ENCODE measurements around the gene ACTA2.

The ACTA2 gene

DNA sequence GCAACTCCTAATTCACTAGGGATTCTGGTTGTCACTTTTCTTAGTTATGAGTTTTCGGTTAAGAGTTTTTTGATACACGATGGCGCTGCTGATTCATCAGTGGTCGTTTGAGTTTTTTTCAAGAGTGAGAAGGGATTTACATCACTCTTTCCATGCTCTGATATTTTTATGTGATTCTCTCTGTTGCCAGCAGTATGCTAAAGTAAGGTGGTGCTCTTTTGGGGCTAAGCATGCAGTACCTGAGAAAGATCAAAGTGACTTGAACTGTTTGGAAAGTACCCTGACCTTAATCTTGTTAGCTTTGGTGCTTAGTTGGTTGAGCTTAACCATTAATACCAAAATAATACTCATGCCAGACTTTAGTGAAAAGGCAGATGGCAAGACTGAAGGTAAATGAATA, 44.4 kb downstream of the ACTA2 start:
- Histone ChIP-seq H3K4me3 (ENCODE audit: low read depth, low read length) (no peak overlapping the region), H3K27ac (no peak overlapping the region), H3K4me2 (ENCODE audit: low read length) (no peak overlapping the region), H3K9me3 (ENCODE audit: control insufficient read depth, low read length) (no peaks in the 10 kb centered on the region), H2AFZ (no peak overlapping the region), H3K27me3 (ENCODE audit: control insufficient read depth, insufficient read depth, low read length) (no peaks in the 10 kb centered on the region), H3K4me1 (no peaks in the 10 kb centered on the region), H3K36me3 (ENCODE audit: control insufficient read depth, insufficient read depth, low read length) (no peaks in the 10 kb centered on the region), H3K9ac (no peak overlapping the region), H3K79me2 (no peaks in the 10 kb centered on the region)
- TF ChIP-seq, protein P1, sequence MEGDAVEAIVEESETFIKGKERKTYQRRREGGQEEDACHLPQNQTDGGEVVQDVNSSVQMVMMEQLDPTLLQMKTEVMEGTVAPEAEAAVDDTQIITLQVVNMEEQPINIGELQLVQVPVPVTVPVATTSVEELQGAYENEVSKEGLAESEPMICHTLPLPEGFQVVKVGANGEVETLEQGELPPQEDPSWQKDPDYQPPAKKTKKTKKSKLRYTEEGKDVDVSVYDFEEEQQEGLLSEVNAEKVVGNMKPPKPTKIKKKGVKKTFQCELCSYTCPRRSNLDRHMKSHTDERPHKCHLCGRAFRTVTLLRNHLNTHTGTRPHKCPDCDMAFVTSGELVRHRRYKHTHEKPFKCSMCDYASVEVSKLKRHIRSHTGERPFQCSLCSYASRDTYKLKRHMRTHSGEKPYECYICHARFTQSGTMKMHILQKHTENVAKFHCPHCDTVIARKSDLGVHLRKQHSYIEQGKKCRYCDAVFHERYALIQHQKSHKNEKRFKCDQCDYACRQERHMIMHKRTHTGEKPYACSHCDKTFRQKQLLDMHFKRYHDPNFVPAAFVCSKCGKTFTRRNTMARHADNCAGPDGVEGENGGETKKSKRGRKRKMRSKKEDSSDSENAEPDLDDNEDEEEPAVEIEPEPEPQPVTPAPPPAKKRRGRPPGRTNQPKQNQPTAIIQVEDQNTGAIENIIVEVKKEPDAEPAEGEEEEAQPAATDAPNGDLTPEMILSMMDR (IDR thresholded peaks at IDR 0.05): no peak

DNA sequence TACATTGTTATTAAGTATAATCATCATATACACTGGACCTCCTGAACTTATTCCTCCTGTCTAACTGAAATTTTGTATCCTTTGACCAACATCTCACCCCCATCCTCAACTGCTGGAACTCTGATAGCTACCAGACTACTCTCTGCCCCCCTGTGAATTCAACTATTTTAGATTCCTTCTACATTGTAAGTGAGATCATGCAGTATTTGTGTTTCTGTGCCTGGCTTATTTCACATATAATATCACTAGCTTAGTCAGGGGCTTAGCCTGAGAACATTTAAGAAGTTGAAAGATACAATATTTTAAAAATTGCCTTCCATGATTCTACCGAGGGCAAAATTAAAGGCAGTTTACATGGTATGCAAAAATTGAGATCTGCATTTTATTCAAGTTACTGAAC, 45.7 kb downstream of the ACTA2 start:
- no peaks in the 10 kb centered on the region for H3K79me2 ChIP-seq
- no peaks in the 10 kb centered on the region for H3K27me3 ChIP-seq (ENCODE audit: control insufficient read depth, insufficient read depth, low read length)
- H2AFZ ChIP-seq: no peak overlapping the region
- no peaks in the 10 kb centered on the region for H3K9me3 ChIP-seq (ENCODE audit: control insufficient read depth, low read length)
- H3K4me1 ChIP-seq: no peaks in the 10 kb centered on the region
- no peak overlapping the region for H3K27ac ChIP-seq
- no peaks in the 10 kb centered on the region for H3K36me3 ChIP-seq (ENCODE audit: control insufficient read depth, insufficient read depth, low read length)
- H3K4me3 ChIP-seq (ENCODE audit: low read depth, low read length): no peak overlapping the region
- no peak overlapping the region for H3K4me2 ChIP-seq (ENCODE audit: low read length)
- TF ChIP-seq, protein P1 (IDR thresholded peaks at IDR 0.05): no peak
- no peak overlapping the region for H3K9ac ChIP-seq

DNA sequence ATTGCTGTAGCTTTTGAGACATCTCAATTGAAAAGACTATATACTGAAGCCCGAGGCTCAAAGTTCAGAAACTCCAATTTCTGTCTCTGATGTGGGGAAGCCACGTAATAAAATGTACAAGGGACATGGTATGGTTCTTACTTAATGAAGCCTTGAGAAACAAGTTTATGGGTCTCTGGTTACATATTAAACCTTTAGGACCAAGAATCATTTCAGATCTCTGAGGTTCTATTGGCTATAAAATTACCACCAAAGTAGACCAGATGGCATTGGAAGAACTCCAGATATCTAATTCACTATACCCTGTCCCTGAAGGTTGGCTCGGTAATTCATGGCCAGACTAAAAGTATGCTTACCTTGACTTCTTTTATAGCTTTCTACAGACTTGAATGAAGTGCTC, 48.9 kb downstream of the ACTA2 start:
- H3K9me3 ChIP-seq (ENCODE audit: control insufficient read depth, low read length): no peaks in the 10 kb centered on the region
- no peaks in the 10 kb centered on the region for H3K79me2 ChIP-seq
- no peak overlapping the region for H3K4me2 ChIP-seq (ENCODE audit: low read length)
- no peak overlapping the region for H3K9ac ChIP-seq
- no peak overlapping the region for H3K27ac ChIP-seq
- H3K4me3 ChIP-seq (ENCODE audit: low read depth, low read length): no peak overlapping the region
- TF ChIP-seq, protein P1 (IDR thresholded peaks at IDR 0.05): no peak
- no peaks in the 10 kb centered on the region for H3K36me3 ChIP-seq (ENCODE audit: control insufficient read depth, insufficient read depth, low read length)
- no peaks in the 10 kb centered on the region for H3K4me1 ChIP-seq
- H3K27me3 ChIP-seq (ENCODE audit: control insufficient read depth, insufficient read depth, low read length): no peaks in the 10 kb centered on the region
- no peak overlapping the region for H2AFZ ChIP-seq

DNA sequence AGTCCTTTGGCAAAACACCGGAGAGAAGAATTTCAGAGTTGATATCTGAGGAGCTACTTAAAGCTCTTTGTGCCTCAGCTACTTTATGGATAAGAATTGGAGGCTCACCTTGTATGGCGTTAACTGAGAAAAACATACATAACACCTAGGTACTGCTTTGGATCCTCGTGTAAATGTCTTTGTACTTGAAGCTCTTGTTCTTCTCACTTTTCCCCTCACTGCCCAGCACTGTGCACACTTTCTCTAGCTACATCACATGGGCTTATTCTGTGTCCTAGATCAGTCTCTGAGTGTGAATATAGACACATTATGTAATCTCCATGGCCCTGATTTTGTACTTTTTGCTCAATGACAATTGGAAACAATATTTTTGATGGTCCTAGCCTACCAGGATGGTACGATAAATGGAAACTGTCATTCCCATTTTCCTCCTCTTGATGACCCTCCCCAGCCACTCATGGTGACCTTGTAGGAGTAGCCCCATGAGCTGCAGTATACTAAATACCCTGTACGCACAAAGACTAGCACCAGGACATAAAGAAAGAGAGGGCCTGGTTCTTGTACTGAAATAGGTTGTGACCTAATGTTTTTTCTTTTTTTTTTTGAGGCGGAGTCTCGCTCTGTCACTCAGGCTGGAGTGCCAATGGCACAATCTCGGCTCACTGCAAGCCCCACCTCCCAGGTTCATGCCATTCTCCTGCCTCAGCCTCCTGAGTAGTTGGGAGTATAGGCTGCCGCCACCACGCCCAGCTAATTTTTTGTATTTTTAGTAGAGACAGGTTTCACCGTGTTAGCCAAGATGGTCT, 50.4 kb downstream of the ACTA2 start:
- Histone ChIP-seq H3K4me1 (peaks cover 5% of the 10 kb centered on the region), H2AFZ (no peak overlapping the region), H3K4me3 (ENCODE audit: low read depth, low read length) (no peak overlapping the region), H3K27me3 (ENCODE audit: control insufficient read depth, insufficient read depth, low read length) (no peaks in the 10 kb centered on the region), H3K79me2 (no peaks in the 10 kb centered on the region), H3K9ac (no peak overlapping the region), H3K36me3 (ENCODE audit: control insufficient read depth, insufficient read depth, low read length) (no peaks in the 10 kb centered on the region), H3K4me2 (ENCODE audit: low read length) (no peak overlapping the region), H3K27ac (no peak overlapping the region), H3K9me3 (ENCODE audit: control insufficient read depth, low read length) (no peaks in the 10 kb centered on the region)
- TF ChIP-seq, protein P1 (IDR thresholded peaks at IDR 0.05): no peak
